Measurements from ENCODE around the gene NLK. TPM values are rescaled to one million over a fixed set of nuclear protein-coding genes. Genes with fewer than 3 reads are reported as not detected.
"Not testable (repeated sequence)": the region's sequence is repeated elsewhere in the genome, so short reads cannot be mapped to it uniquely, and the experiment has no call there.

Gene NLK
- total RNA-seq, 6 donors from 2014 or later = 16.1 to 34.5 (median 19.9) TPM

DNA sequence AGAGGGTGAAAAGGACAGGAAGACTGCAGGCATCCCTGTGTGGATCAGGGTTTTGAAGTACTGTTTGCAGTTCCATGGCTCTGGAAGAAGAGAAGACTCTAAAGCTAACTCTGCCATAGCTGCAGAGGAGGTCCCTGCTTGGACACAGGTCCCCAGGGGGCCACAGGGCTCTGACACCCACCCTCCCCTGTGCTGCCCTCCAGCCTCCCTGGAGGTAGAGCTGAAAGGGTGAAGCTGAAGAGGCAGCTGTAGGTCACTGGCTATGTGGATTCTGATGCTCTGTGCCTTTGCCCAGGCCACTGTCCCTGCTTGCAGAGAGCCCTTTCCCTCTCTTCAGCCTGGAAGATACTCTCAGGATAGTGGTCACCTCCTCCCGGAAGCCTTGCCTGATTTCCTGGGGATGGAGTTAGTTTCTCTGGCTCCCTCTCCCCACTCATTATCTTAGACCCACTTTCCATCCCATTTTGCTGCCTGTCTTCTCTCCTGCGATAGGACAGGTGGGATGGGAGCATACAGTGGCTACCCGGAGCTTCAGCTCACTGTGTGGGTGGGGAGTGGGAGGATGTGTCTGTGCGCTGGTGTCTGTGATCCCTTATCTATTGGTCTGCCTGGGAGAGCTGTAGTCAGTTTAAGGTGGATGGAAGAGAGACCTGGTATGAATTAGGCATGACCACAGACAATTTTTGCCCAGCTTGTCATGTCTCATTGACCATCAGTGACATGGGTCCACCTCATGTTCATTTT lies 186.7 kb downstream of the NLK start:
- ATAC-seq (ENCODE audit: low FRiP score in 2 of 2) (no peak), DNase-seq (no peak)
- TF ChIP-seq POLR2A (IDR thresholded peaks at IDR 0.05) = no peak
- no peak for TF ChIP-seq POLR2AphosphoS5 (IDR thresholded peaks at IDR 0.05)
- TF ChIP-seq EP300 (IDR thresholded peaks at IDR 0.05) = no peak
- TF ChIP-seq, protein P1, sequence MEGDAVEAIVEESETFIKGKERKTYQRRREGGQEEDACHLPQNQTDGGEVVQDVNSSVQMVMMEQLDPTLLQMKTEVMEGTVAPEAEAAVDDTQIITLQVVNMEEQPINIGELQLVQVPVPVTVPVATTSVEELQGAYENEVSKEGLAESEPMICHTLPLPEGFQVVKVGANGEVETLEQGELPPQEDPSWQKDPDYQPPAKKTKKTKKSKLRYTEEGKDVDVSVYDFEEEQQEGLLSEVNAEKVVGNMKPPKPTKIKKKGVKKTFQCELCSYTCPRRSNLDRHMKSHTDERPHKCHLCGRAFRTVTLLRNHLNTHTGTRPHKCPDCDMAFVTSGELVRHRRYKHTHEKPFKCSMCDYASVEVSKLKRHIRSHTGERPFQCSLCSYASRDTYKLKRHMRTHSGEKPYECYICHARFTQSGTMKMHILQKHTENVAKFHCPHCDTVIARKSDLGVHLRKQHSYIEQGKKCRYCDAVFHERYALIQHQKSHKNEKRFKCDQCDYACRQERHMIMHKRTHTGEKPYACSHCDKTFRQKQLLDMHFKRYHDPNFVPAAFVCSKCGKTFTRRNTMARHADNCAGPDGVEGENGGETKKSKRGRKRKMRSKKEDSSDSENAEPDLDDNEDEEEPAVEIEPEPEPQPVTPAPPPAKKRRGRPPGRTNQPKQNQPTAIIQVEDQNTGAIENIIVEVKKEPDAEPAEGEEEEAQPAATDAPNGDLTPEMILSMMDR (IDR thresholded peaks at IDR 0.05) = no peak
- H3K36me3 ChIP-seq = no peaks in the 10 kb centered on the region
- H3K4me1 ChIP-seq = peaks cover 8 to 19% (median 12%) of the 10 kb centered on the region in 4 donors
- H3K4me3 ChIP-seq = no peak overlapping the region
- H3K27ac ChIP-seq = no peak overlapping the region
- H3K9me3 ChIP-seq = no peaks in the 10 kb centered on the region
- H3K27me3 ChIP-seq = peaks cover 0 to 9% (median 0%) of the 10 kb centered on the region in 4 donors
- 88 to 89% methylated on average over 4 of the region's 4 CpGs for WGBS, 2 donors

DNA sequence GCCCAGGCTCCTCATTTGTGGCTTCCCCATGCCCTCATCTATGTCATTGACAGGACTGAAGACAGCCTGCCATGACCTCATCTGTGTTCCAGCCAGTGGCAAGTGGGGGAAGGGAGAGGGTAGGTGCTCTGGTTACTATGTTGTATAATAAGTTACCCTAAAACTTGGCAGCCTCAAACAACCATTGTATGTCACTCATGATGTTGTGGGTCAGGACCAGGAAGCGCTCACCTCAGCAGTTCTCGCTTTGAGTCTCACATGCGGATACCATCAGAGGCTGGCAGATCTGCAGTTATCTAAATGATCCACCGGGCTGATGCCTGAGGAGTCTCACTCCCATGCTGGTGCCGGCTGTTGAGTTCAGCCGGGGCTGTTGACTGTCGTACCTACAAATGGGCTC lies 187.5 kb downstream of the NLK start:
- Histone ChIP-seq H3K9me3 (no peaks in the 10 kb centered on the region), H3K27ac (no peak overlapping the region), H3K36me3 (no peaks in the 10 kb centered on the region), H3K27me3 (peaks cover 0 to 9% (median 0%) of the 10 kb centered on the region in 4 donors), H3K4me1 (peaks cover 8 to 21% (median 14%) of the 10 kb centered on the region in 4 donors), H3K4me3 (no peak overlapping the region)
- TF ChIP-seq POLR2A (IDR thresholded peaks at IDR 0.05) (no peak), EP300 (IDR thresholded peaks at IDR 0.05) (no peak), POLR2AphosphoS5 (IDR thresholded peaks at IDR 0.05) (no peak)
- TF ChIP-seq, protein P1 (IDR thresholded peaks at IDR 0.05) = no peak
- WGBS, 2 donors = 60 to 72% methylated on average over 7 of the region's 7 CpGs
- ATAC-seq (ENCODE audit: low FRiP score in 2 of 2) = no peak
- no peak for DNase-seq

DNA sequence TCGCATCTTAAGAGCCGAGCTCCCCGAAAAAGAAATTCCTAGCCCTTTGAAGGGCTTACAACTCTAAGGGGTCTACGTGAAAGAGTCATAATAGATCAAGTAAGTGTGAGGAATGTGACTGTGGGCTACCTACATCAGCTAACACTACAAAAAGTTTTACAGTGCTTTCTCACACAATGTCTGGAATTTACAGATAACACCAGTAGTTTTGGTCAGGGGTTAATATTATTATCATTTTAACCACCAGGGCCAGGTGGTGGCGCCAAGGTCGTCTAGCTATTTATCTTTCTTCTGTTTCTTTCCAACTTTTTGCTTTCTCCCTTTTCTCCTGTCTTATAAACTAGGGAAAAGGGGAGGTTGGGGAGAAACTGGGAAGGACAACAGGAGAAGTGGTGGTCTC lies 188.1 kb downstream of the NLK start:
- 53 to 57% methylated on average over 6 of the region's 6 CpGs for WGBS, 2 donors
- ATAC-seq (ENCODE audit: low FRiP score in 2 of 2); DNase-seq; H3K36me3 ChIP-seq; H3K4me3 ChIP-seq; H3K9me3 ChIP-seq; H3K27me3 ChIP-seq; H3K27ac ChIP-seq: not testable (repeated sequence)
- H3K4me1 ChIP-seq = peaks cover 8 to 21% (median 14%) of the 10 kb centered on the region in 4 donors

DNA sequence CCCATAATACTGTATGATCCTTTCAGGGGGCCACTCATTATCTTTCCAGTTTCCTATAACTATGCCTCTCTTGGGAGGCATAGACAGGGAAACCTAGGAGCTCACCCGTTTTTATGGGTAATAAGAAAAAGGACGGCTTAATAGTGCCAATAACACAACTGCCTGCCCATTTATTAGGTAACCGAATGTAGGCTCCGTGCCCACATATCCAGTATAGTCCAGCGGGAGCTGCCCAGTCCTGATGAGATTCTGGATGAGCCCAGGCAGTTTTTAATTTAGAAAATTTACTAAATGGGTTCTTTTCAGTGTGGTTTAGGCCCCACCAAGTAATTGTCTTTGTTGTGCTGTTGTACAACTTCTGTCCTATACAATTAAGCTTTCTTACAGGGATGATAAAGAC lies 189.1 kb downstream of the NLK start:
- H3K4me1 ChIP-seq = peaks cover 8 to 21% (median 17%) of the 10 kb centered on the region in 4 donors
- H3K36me3 ChIP-seq; H3K9me3 ChIP-seq; H3K27me3 ChIP-seq; H3K27ac ChIP-seq; ATAC-seq (ENCODE audit: low FRiP score in 2 of 2); DNase-seq; H3K4me3 ChIP-seq: not testable (repeated sequence)
- 85 to 90% methylated on average over 5 of the region's 5 CpGs for WGBS, 2 donors

DNA sequence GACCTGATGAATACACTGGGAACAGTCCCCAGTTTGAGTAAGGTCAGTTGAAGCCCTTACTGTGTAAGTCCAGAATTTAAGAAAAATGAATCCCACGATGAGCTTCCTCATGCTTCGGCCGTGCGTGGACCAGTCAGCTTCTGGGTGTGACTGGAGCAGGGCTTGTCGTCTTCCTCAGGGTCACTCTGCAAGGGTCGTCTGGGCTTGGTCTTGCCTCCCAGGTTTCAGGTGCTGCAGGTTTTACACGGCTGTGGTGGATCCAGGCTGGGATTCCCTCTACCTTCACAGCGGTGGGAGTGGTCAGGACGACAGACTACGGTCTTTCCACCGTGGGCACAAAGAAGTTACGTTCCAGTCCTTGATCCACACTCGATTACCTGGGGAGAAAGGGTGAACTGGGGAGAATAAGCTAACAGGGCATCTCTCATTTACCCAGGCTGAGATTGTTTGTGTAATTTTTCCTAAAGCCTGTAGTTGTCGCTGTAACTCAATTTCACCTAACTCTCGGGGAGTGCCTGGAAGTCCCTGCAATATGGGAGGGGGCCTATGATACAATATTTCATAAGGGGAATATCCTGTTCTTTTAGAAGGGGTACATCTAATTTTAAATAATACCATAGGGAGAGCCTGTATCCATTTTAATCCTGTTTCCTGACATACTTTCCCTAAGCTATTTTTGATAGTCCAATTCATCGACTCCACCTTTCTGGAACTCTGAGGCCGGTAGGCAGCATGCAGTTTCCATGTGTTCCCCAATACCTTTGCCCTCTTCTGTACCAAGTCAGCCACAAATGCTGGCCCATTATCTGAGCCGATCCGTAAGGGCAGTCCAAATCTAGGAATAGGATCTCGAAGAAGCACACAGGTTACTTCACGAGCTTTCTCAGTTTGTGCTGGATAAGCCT lies 190.7 kb downstream of the NLK start:
- Histone ChIP-seq H3K4me3 (peak overlapping the region in 3 of 4 donors; percentile 34 to 47 (median 42)), H3K27ac (peak overlapping the region; percentile 55 to 79 (median 69)), H3K4me1 (peaks cover 0 to 14% (median 4%) of the 10 kb centered on the region in 4 donors)
- 44 to 57% methylated on average over 21 of the region's 21 CpGs for WGBS, 2 donors
- DNase-seq; H3K36me3 ChIP-seq; H3K27me3 ChIP-seq; H3K9me3 ChIP-seq; ATAC-seq (ENCODE audit: low FRiP score in 2 of 2): not testable (repeated sequence)
- TF ChIP-seq, protein P1 (IDR thresholded peaks at IDR 0.05) = peak in 5 of 6 experiments; percentile 37 to 55 (median 52)

Measured in upper lobe of left lung (tissue), 6 donors.